AG04450 (cell line): ENCODE measurements around the gene VWA3A. TPM values are rescaled to one million over a fixed set of nuclear protein-coding genes. Genes with fewer than 3 reads are reported as not detected.
"Not testable (repeated sequence)": the region's sequence is repeated elsewhere in the genome, so short reads cannot be mapped to it uniquely, and the experiment has no call there.

Experiments
- CTCF ChIA-PET: fragments of 300-600, 350-600 bp; formaldehyde crosslinking; extraction: SDS; loops from one replicate; lab custom pipeline; 2022; ENCODE audit warnings: antibody characterized with exemption, inconsistent platforms; lab: Charles Lee
- POLR2A ChIA-PET: fragments of 350-600 bp; formaldehyde crosslinking; extraction: SDS; loops from one replicate; lab custom pipeline; 2021; ENCODE audit warnings: antibody characterized with exemption, inconsistent platforms; lab: Yijun Ruan, JAX
- DNase-seq: peaks from one replicate; pipeline ENCODE4 v3.0.0-alpha.2; 2011; ENCODE audit warnings: low read depth, low spot score
- H3K27ac ChIP-seq: one replicate; pipeline ENCODE4 v1.5.1; 2012; ENCODE audit warnings: low read depth, low read length, control low read depth
- H3K27me3 ChIP-seq: one replicate; pipeline ENCODE4 v1.6.0; 2012; ENCODE audit warnings: low read length; ENCODE audit not compliant: control insufficient read depth, insufficient read depth
- H3K4me3 ChIP-seq: 2 replicates; pipeline ENCODE4 v1.5.1; 2011; ENCODE audit warnings: mild to moderate bottlenecking, low read depth, low read length, control low read depth
- H3K9me3 ChIP-seq: 2 replicates; pipeline ENCODE4 v1.5.1; 2012; ENCODE audit warnings: low read length; ENCODE audit not compliant: control insufficient read depth, insufficient read depth
- CTCF ChIP-seq: IDR thresholded peaks from 2 replicates; pipeline ENCODE4 v1.5.1; 2011; ENCODE audit warnings: low read depth, low read length, control low read depth, inconsistent platforms
- polyA plus RNA-seq: library from polyadenylated mRNA; depleted of rRNA; stranded (reverse); fragments of >200 nt; gene quantifications from 2 replicates; pipeline ENCODE4 v1.2.3, GENCODE V29; 2011

Gene VWA3A
- polyA plus RNA-seq, 1 experiment: not detected

GRCh38 chr16:22103441-22103840 is 11.1 kb downstream of the VWA3A start:
- DNase-seq: no peak
- no peak for TF ChIP-seq CTCF
- Histone ChIP-seq H3K4me3 (no peak overlapping the region), H3K27me3 (peaks cover 13% of the 10 kb centered on the region), H3K27ac (no peak overlapping the region), H3K9me3 (no peaks in the 10 kb centered on the region)
- ChIA-PET POLR2A (no interaction called here), CTCF (interaction anchor here (1.5 to 1.8 kb wide), 2 partner anchors 85 to 103 kb away, joined by 3 to 6 read pairs; no protein-coding TSS in a partner anchor)

- POLR2A ChIA-PET: no interaction called here
- no peak for DNase-seq
- no peak for TF ChIP-seq CTCF
- Histone ChIP-seq H3K27me3 (peaks cover 28% of the 10 kb centered on the region), H3K27ac (no peak overlapping the region), H3K9me3 (no peaks in the 10 kb centered on the region), H3K4me3 (no peak overlapping the region)
- CTCF ChIA-PET: interaction anchor here (1.9 to 2.1 kb wide), 3 partner anchors 10 to 79 kb away, joined by 9 to 12 read pairs (median 10); no protein-coding TSS in a partner anchor
Observed at GRCh38 chr16:22109258-22109898, 17.0 kb downstream of the VWA3A start.

- H3K4me3 ChIP-seq, H3K27ac ChIP-seq, POLR2A ChIA-PET, DNase-seq, H3K9me3 ChIP-seq: not testable (repeated sequence)
- peaks cover 28% of the 10 kb centered on the region for H3K27me3 ChIP-seq
- CTCF ChIA-PET: interaction anchor here (0.8 kb wide), 1 partner anchor 112 kb away, joined by 5 read pairs; no protein-coding TSS in a partner anchor
Observed at GRCh38 chr16:22111629-22112028, 19.3 kb downstream of the VWA3A start.

- Histone ChIP-seq H3K9me3 (no peaks in the 10 kb centered on the region), H3K27ac (no peak overlapping the region), H3K4me3 (no peak overlapping the region), H3K27me3 (peaks cover 6% of the 10 kb centered on the region)
- no peak for TF ChIP-seq CTCF
- POLR2A ChIA-PET: no interaction called here
- no peak for DNase-seq
- CTCF ChIA-PET: interaction anchor here (2.9 kb wide), 1 partner anchor 16 kb away, joined by 14 read pairs; no protein-coding TSS in a partner anchor
Observed at GRCh38 chr16:22116095-22116700, 23.9 kb downstream of the VWA3A start.

- DNase-seq: no peak
- no peak for TF ChIP-seq CTCF
- Histone ChIP-seq H3K27me3 (peaks cover 6% of the 10 kb centered on the region), H3K9me3 (no peaks in the 10 kb centered on the region), H3K27ac (no peak overlapping the region), H3K4me3 (no peak overlapping the region)
- POLR2A ChIA-PET: no interaction called here
- CTCF ChIA-PET: interaction anchor here (0.6 kb wide), 1 partner anchor 115 kb away, joined by 5 read pairs; no protein-coding TSS in a partner anchor
Observed at GRCh38 chr16:22117609-22118008, 25.3 kb downstream of the VWA3A start.
